Tibial artery (tissue), 4 donors: ENCODE data around the gene ALPL.

Experiments used
- DNase-seq, 2 donors: peaks; one replicate each; pipeline ENCODE4 v3.0.0-alpha.2; 2019
- H3K27ac ChIP-seq, 2 donors: fragments of 200-600 bp; sonication (generic) in 1 of 2; 1 replicate in 1 of 2; 2 replicates in 1 of 2; pipeline ENCODE4 v1.5.1; 2018 to 2019; ENCODE audit warnings: mild to moderate bottlenecking in 1 of 2
- H3K27me3 ChIP-seq, 2 donors: fragments of 200-600 bp; sonication (generic) in 1 of 2; one replicate each; pipeline versions ENCODE4 v1.5.1 to v1.6.0; 2016 to 2019
- H3K36me3 ChIP-seq, 3 donors: fragments of 200-600 bp; sonication (generic) in 2 of 3; one replicate each; pipeline ENCODE4 v1.5.1; 2016 to 2019; ENCODE audit warnings: mild to moderate bottlenecking in 2 of 3
- H3K4me1 ChIP-seq, 4 donors: fragments of 200-600 bp; sonication (generic) in 2 of 4; 1 replicate in 3 of 4; 2 replicates in 1 of 4; pipeline ENCODE4 v1.5.1; 2016 to 2019
- H3K4me3 ChIP-seq, 2 donors: fragments of 200-600 bp; sonication (generic) in 1 of 2; 1 replicate in 1 of 2; 2 replicates in 1 of 2; pipeline ENCODE4 v1.5.1; 2018 to 2019; ENCODE audit warnings: mild to moderate bottlenecking in 2 of 2
- H3K9me3 ChIP-seq, 3 donors: fragments of 200-600 bp; sonication (generic) in 1 of 3; one replicate each; pipeline ENCODE4 v1.5.1; 2016 to 2019
- intact Hi-C: fragments of 100-400 bp; cut with DNase I; formaldehyde crosslinking; loops from one replicate; pipeline ENCODE4 v1.15.0; 2023; ENCODE audit warnings: low total_unique reads
- TF ChIP-seq, protein P1 (sequence below), 2 experiments: fragments of 200-600 bp in 1 of 2; fragments of 450-650 bp in 1 of 2; IDR thresholded peaks; one replicate each; pipeline ENCODE4 v1.5.1; 2017 to 2019; ENCODE audit warnings: antibody characterized with exemption in 2 of 2, mild to moderate bottlenecking in 1 of 2, moderate library complexity in 1 of 2

Gene ALPL

DNA sequence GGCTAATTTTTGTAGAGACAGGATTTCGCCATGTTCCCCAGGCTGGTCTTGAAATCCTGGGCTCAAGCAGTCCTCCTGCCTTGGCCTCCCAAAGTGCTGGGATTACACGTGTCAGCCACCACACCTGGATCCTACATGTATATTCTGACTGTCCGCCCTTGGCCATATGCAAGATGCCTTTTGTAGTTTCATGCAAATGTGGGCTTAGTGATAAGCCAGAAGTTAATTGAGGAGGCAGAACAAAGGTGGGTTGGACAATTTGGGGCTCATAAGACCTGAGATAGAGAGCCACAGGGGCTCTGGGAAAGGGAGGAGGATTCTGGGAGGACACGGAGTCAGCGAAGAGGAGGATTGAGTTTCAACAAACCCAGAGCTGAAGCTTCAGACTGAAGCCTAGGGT, 24.9 kb downstream of the ALPL start:
- no peak overlapping the region for H3K27ac ChIP-seq
- peaks cover 0 to 12% (median 0%) of the 10 kb centered on the region in 4 donors for H3K4me1 ChIP-seq
- no peaks in the 10 kb centered on the region for H3K9me3 ChIP-seq
- no peak overlapping the region for H3K4me3 ChIP-seq
- intact Hi-C loops = no loop called here
- no peaks in the 10 kb centered on the region for H3K36me3 ChIP-seq
- H3K27me3 ChIP-seq = peaks cover 0 to 45% of the 10 kb centered on the region in 2 donors
- DNase-seq = no peak
- TF ChIP-seq, protein P1, sequence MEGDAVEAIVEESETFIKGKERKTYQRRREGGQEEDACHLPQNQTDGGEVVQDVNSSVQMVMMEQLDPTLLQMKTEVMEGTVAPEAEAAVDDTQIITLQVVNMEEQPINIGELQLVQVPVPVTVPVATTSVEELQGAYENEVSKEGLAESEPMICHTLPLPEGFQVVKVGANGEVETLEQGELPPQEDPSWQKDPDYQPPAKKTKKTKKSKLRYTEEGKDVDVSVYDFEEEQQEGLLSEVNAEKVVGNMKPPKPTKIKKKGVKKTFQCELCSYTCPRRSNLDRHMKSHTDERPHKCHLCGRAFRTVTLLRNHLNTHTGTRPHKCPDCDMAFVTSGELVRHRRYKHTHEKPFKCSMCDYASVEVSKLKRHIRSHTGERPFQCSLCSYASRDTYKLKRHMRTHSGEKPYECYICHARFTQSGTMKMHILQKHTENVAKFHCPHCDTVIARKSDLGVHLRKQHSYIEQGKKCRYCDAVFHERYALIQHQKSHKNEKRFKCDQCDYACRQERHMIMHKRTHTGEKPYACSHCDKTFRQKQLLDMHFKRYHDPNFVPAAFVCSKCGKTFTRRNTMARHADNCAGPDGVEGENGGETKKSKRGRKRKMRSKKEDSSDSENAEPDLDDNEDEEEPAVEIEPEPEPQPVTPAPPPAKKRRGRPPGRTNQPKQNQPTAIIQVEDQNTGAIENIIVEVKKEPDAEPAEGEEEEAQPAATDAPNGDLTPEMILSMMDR (IDR thresholded peaks at IDR 0.05) = no peak

DNA sequence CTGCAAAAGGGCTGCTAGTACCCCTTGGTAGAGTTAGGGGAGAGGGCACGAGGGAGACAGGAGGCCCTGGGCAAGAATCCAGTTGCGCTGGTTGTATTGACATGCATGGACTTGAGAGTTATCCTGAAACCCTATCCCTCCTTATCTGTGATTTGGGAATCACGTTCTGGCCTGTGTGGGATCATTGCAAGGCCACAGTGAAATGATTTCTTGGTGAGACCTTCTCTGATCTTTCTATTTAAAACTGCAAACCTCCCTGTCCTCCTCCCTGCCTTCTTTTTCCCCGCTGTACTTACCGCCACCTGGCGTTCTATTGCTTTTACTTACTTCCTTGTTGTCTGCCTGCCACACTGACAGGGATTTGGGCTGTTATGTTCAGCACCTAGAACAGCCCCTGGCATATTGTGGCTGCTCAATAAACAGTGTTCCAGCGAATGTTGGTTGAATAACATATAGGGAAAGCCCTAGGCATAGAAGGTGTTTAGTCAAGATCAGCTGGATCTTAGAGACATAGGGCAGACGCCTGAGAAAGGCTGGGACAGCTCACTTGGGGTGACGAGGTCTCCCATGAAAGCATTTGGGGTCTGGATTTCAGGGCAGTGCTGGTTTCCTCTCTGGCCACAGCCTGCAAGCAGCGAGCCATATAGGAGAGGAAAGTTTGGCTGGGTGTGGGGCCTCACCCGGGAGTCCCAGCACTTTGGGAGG, 25.6 kb downstream of the ALPL start:
- H3K27ac ChIP-seq = no peak overlapping the region
- H3K4me1 ChIP-seq = peaks cover 0 to 12% (median 0%) of the 10 kb centered on the region in 4 donors
- TF ChIP-seq, protein P1 (IDR thresholded peaks at IDR 0.05) = no peak
- H3K27me3 ChIP-seq = peaks cover 0 to 44% of the 10 kb centered on the region in 2 donors
- intact Hi-C loops = no loop called here
- no peak overlapping the region for H3K4me3 ChIP-seq
- H3K36me3 ChIP-seq = no peaks in the 10 kb centered on the region
- DNase-seq = no peak
- no peaks in the 10 kb centered on the region for H3K9me3 ChIP-seq

DNA sequence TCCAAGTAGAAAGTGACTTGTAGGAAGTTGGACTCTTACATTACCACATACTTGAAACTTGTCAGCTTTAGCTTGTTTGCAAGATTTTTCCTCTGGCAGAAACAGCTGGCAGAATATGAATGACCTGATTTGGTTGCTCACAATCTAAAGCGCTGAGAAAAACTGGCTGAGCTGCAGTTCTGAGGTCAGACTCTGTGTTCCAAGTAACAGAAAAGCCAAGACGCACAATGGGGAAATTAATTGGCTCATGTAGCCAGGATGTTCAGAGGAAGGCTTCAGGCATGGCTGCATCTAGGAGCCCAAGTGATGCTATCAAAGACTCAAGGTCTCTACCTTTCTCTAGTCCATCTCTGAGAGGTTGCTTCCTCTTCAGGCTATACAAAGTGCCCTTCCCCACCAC, 27.0 kb downstream of the ALPL start:
- peaks cover 0 to 20% (median 0%) of the 10 kb centered on the region in 4 donors for H3K4me1 ChIP-seq
- TF ChIP-seq, protein P1 (IDR thresholded peaks at IDR 0.05) = no peak
- H3K9me3 ChIP-seq = no peaks in the 10 kb centered on the region
- intact Hi-C loops = no loop called here
- peak in 1 of 2 donors; percentile 42 for DNase-seq
- H3K4me3 ChIP-seq = no peak overlapping the region
- peaks cover 0 to 44% of the 10 kb centered on the region in 2 donors for H3K27me3 ChIP-seq
- no peaks in the 10 kb centered on the region for H3K36me3 ChIP-seq
- no peak overlapping the region for H3K27ac ChIP-seq

DNA sequence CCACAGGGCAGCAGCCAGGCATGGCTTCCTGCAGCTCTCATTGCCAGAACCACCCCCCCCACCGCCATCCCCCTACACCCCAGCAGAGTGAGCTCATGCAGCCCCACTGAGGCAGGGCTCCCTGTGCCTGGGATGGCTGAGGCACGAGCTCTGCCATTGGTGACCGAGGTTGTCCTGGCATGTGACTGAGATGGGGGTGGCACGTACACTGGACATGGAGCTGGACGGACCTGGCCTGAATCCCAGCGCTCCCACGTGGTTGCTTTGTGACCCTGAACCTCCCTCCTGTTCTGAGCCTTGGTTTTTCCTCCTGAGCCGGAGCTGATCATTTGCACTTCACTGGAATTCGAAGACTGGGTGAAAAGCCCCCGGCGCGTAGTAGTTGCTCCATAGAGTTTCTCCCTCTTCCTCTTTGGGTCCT, 28.3 kb downstream of the ALPL start:
- intact Hi-C loops = no loop called here
- TF ChIP-seq, protein P1 (IDR thresholded peaks at IDR 0.05) = no peak
- no peaks in the 10 kb centered on the region for H3K36me3 ChIP-seq
- no peak overlapping the region for H3K27ac ChIP-seq
- H3K9me3 ChIP-seq = no peaks in the 10 kb centered on the region
- peaks cover 0 to 31% (median 2%) of the 10 kb centered on the region in 4 donors for H3K4me1 ChIP-seq
- H3K27me3 ChIP-seq = peaks cover 0 to 38% of the 10 kb centered on the region in 2 donors
- no peak for DNase-seq
- H3K4me3 ChIP-seq = no peak overlapping the region

DNA sequence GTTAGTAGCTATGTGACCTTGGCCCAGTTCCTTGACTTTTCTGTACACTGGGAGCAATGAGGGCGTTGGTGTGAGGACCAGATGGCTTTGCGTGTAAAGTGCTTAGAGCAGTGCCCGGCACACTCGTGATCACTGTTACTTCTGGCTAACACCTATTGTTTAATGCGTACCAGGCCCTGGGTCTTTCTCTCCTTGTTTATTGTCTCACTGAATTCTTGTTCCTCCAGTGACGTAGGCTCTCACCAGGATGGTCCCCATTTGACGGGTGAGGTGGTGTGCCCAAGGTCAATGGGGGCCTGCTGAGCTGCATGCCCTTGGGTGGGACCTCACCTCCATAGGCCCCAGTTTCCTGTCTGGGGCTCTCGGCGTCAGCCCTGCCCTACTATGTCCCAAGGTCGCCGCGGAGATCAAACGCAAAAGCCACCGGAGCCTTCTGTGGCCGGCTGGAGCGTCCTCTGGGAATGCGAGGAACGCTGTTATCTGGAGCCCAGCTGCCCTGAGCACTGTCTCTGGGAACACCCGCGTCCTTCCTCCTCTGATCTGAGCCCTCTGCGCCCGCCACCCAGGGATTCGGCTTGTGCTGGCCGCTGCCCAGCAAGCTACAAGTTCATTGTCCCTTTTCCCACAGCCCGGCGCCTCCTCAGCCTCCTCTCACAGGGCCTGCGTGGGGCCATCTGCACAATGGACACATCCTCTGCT, 28.9 kb downstream of the ALPL start:
- intact Hi-C loops = no loop called here
- Histone ChIP-seq H3K27ac (no peak overlapping the region), H3K9me3 (no peaks in the 10 kb centered on the region), H3K36me3 (no peaks in the 10 kb centered on the region), H3K27me3 (peaks cover 0 to 33% of the 10 kb centered on the region in 2 donors), H3K4me1 (peaks cover 0 to 31% (median 2%) of the 10 kb centered on the region in 4 donors), H3K4me3 (no peak overlapping the region)
- TF ChIP-seq, protein P1 (IDR thresholded peaks at IDR 0.05) = no peak
- no peak for DNase-seq
